K562 (cell line): ENCODE results near the gene KCND2. TPM values are rescaled to one million over a fixed set of nuclear protein-coding genes. Genes with fewer than 3 reads are reported as not detected.

Experiments used
- ATAC-seq: fragments of 200-7000 bp; cut with Tn5 transposase; 3 replicates; pipeline ENCODE4 v1.9.1; 2020; ENCODE audit warnings: moderate library complexity
- BruUV-seq: library from RNA; stranded (reverse); fragments of 400-500 nt; replicated peaks from 2 replicates; lab custom pipeline; 2021; lab: Mats Ljungman, UMichigan
- CTCF ChIA-PET: fragments of 300-600 bp; formaldehyde crosslinking; extraction: SDS; loops from one replicate; lab custom pipeline; 2021; ENCODE audit warnings: low intra/inter-chr PET ratio; lab: Yijun Ruan, JAX
- POLR2A ChIA-PET: fragments of 300-600, 350-650 bp; sonication (Branson Sonifier 250); formaldehyde crosslinking; extraction: SDS; loops from one replicate; lab custom pipeline; 2021; ENCODE audit warnings: antibody characterized with exemption, inconsistent platforms; lab: Yijun Ruan, JAX
- DNase-seq, 4 experiments: peaks; one replicate each; pipeline versions ENCODE4 v3.0.0 to v3.0.0-alpha.2; 2011 to 2018; ENCODE audit warnings: low spot score in 3 of 4, mixed read lengths in 3 of 4; ENCODE audit errors: extremely low read depth in 1 of 4
- FAIRE-seq: peaks from 2 replicates; lab custom pipeline; 2011; peaks lifted over from hg19 to GRCh38; lab: Jason Lieb, UNC
- H2AFZ ChIP-seq: 2 replicates; pipeline ENCODE4 v1.6.0; 2011; ENCODE audit warnings: low read depth, low read length, control low read depth, inconsistent platforms
- H3K27ac ChIP-seq: fragments of 200-600 bp; 3 replicates; pipeline ENCODE4 v1.8.0; 2011; ENCODE audit warnings: low read depth, mild to moderate bottlenecking, control low read depth, inconsistent platforms, low read length, moderate library complexity, mixed read lengths; ENCODE audit errors: extremely low read depth
- H3K27me3 ChIP-seq, 2 experiments: fragments of 300-600 bp in 1 of 2; 2 replicates in 1 of 2; 3 replicates in 1 of 2; pipeline versions ENCODE4 v1.6.0 to v1.8.0; 2011; ENCODE audit warnings: inconsistent platforms in 2 of 2, low read length in 2 of 2, mild to moderate bottlenecking in 1 of 2, mixed read lengths in 1 of 2, moderate library complexity in 1 of 2; ENCODE audit not compliant: control insufficient read depth in 2 of 2, insufficient read depth in 2 of 2
- H3K36me3 ChIP-seq: fragments of 300-600 bp; 3 replicates; pipeline ENCODE4 v1.8.0; 2011; ENCODE audit warnings: mild to moderate bottlenecking, low read length, inconsistent platforms; ENCODE audit not compliant: control insufficient read depth, insufficient read depth
- H3K4me1 ChIP-seq, 2 experiments: fragments of 200-600 bp in 1 of 2; replicated peaks in 1 of 2; 2 replicates in 1 of 2; 3 replicates in 1 of 2; pipeline versions ENCODE4 v1.5.1 to v1.8.0; 2011; ENCODE audit warnings: inconsistent platforms in 2 of 2, low read length in 2 of 2, mild to moderate bottlenecking in 1 of 2, mixed read lengths in 1 of 2, moderate library complexity in 1 of 2; ENCODE audit not compliant: control insufficient read depth in 2 of 2, insufficient read depth in 2 of 2
- H3K4me2 ChIP-seq: 2 replicates; pipeline ENCODE4 v1.6.1; 2011; ENCODE audit warnings: low read length, control low read depth, inconsistent platforms, mixed read lengths; ENCODE audit not compliant: insufficient read depth
- H3K4me3 ChIP-seq: fragments of 200-600 bp; sonication (generic), shearing (Covaris generic); 2 replicates; pipeline ENCODE4 v1.5.1; 2016; ENCODE audit warnings: control low read depth, inconsistent platforms
- H3K79me2 ChIP-seq: fragments of 200-600 bp; 3 replicates; pipeline ENCODE4 v1.8.0; 2011; ENCODE audit warnings: low read length, inconsistent platforms; ENCODE audit not compliant: control insufficient read depth, insufficient read depth
- H3K9ac ChIP-seq, 2 experiments: 2 replicates each; pipeline versions ENCODE4 v1.6.0 to v1.6.1; 2011; ENCODE audit warnings: low read depth in 2 of 2, low read length in 2 of 2, control low read depth in 1 of 2, inconsistent platforms in 1 of 2, mild to moderate bottlenecking in 1 of 2, mixed read lengths in 1 of 2; ENCODE audit not compliant: insufficient read depth in 1 of 2
- H3K9me1 ChIP-seq: one replicate; pipeline ENCODE4 v1.6.0; 2011; ENCODE audit warnings: inconsistent platforms, mild to moderate bottlenecking, low read length, moderate library complexity; ENCODE audit not compliant: control insufficient read depth, insufficient read depth
- H3K9me3 ChIP-seq: replicated peaks from 2 replicates; pipeline ENCODE4 v1.5.1; 2011; ENCODE audit warnings: low read depth, low read length, inconsistent platforms; ENCODE audit not compliant: control insufficient read depth, insufficient read depth
- H4K20me1 ChIP-seq: replicated peaks from 2 replicates; pipeline ENCODE4 v1.6.1; 2011; ENCODE audit warnings: low read length, inconsistent platforms, mixed read lengths; ENCODE audit not compliant: control insufficient read depth, insufficient read depth
- DNMT1 ChIP-seq: fragments of 450-650 bp; IDR thresholded peaks from 2 replicates; pipeline ENCODE4 v1.6.1; 2016; ENCODE audit warnings: antibody characterized with exemption, mild to moderate bottlenecking
- EP300 ChIP-seq: IDR thresholded peaks from 2 replicates; pipeline ENCODE4 v1.6.1; 2012; ENCODE audit warnings: low read length, improper control_type of control experiment
- HMGXB4 ChIP-seq: sonication (generic); formaldehyde crosslinking; IDR thresholded peaks from 2 replicates; pipeline ENCODE4 v1.8.1; 2023; ENCODE audit warnings: mild to moderate bottlenecking, missing genetic modification reagents
- KHSRP ChIP-seq: fragments of 450-650 bp; IDR thresholded peaks from 2 replicates; pipeline ENCODE4 v1.6.1; 2017
- LEF1 ChIP-seq: fragments of 450-650 bp; IDR thresholded peaks from 2 replicates; pipeline ENCODE4 v1.6.1; 2016; ENCODE audit warnings: mild to moderate bottlenecking
- MEIS2 ChIP-seq: fragments of 450-650 bp; IDR thresholded peaks from 2 replicates; pipeline ENCODE4 v1.6.1; 2014; ENCODE audit warnings: mild to moderate bottlenecking; ENCODE audit not compliant: partially characterized antibody
- MTF1 ChIP-seq: fragments of 250-450 bp; sonication (Bioruptor Pico); IDR thresholded peaks from 2 replicates; pipeline ENCODE4 v1.9.0; 2021; ENCODE audit warnings: moderate library complexity, mild to moderate bottlenecking, inconsistent platforms, borderline replicate concordance
- PTRF ChIP-seq: fragments of 450-650 bp; IDR thresholded peaks from 2 replicates; pipeline ENCODE4 v1.6.1; 2016; ENCODE audit warnings: mild to moderate bottlenecking, missing genetic modification characterization, missing compliant biosample characterization
- RBM22 ChIP-seq: fragments of 200-400 bp; formaldehyde crosslinking; IDR thresholded peaks from 2 replicates; pipeline ENCODE4 v1.6.1; 2018; ENCODE audit warnings: low read length, low read depth; ENCODE audit not compliant: poor library complexity, severe bottlenecking
- TAF1 ChIP-seq: IDR thresholded peaks from 2 replicates; pipeline ENCODE4 v1.6.1; 2011; ENCODE audit warnings: mild to moderate bottlenecking, low read length, moderate library complexity; ENCODE audit not compliant: insufficient read depth, control insufficient read depth, severe bottlenecking; ENCODE audit errors: extremely low read depth
- THRAP3 ChIP-seq: fragments of 450-650 bp; IDR thresholded peaks from 2 replicates; pipeline ENCODE4 v1.6.1; 2016; ENCODE audit warnings: mild to moderate bottlenecking, inconsistent platforms, borderline replicate concordance
- ZBTB43 ChIP-seq: sonication (generic); formaldehyde crosslinking; IDR thresholded peaks from 2 replicates; pipeline ENCODE4 v1.8.0; 2023; ENCODE audit warnings: mild to moderate bottlenecking, missing genetic modification reagents
- ZBTB8A ChIP-seq: fragments of 450-650 bp; IDR thresholded peaks from 2 replicates; pipeline ENCODE4 v1.6.1; 2018; ENCODE audit warnings: mild to moderate bottlenecking, moderate library complexity; ENCODE audit not compliant: partially characterized antibody
- ZNF146 ChIP-seq: IDR thresholded peaks from one replicate; pipeline ENCODE4 v1.6.1; 2018; ENCODE audit warnings: missing compliant biosample characterization; ENCODE audit not compliant: unreplicated experiment
- ZNF274 ChIP-seq: IDR thresholded peaks from 2 replicates; pipeline ENCODE4 v1.6.1; 2011; ENCODE audit warnings: low read depth, mild to moderate bottlenecking, low read length, moderate library complexity, borderline replicate concordance
- ZNF324 ChIP-seq: fragments of 250-450 bp; sonication (Bioruptor Pico); IDR thresholded peaks from 2 replicates; pipeline ENCODE4 v1.4.0; 2020; ENCODE audit warnings: mild to moderate bottlenecking
- ZNF644 ChIP-seq: fragments of 200-800 bp; sonication (Bioruptor generic); IDR thresholded peaks from 2 replicates; pipeline ENCODE4 v1.6.1; 2016; ENCODE audit warnings: low read depth, missing genetic modification characterization, missing compliant biosample characterization
- ZNF830 ChIP-seq: fragments of 250-450 bp; sonication (Bioruptor Pico); IDR thresholded peaks from 2 replicates; pipeline ENCODE4 v1.5.0; 2021; ENCODE audit warnings: mild to moderate bottlenecking
- WGBS: fragments of 100-300 bp; shearing (Covaris generic); methylation state at CpG from one replicate; pipeline ENCODE4 v1.1.6; 2016; ENCODE audit warnings: low coverage, mixed read lengths; ENCODE audit not compliant: insufficient coverage; ENCODE audit errors: missing lambda C conversion rate; 5-methylcytosine and 5-hydroxymethylcytosine counted together
- in situ Hi-C: fragments of 300-500 bp; cut with MboI; formaldehyde crosslinking; loops from 4 replicates; pipeline ENCODE4 v1.15.0; 2018; ENCODE audit warnings: inconsistent platforms, mixed read lengths
- intact Hi-C: fragments of 100-400 bp; cut with micrococcal nuclease; formaldehyde crosslinking; loops from 2 replicates; pipeline ENCODE4 v1.14.2; 2022
- polyA plus RNA-seq, 8 experiments: library from polyadenylated mRNA; depleted of rRNA in 4 of 8; stranded (reverse) in 5 of 8; unstranded in 3 of 8; fragments of >200 nt; fragmentation: Nextera tagmentation in 2 of 8; fragmentation: Illumina TruSeq in 1 of 8; extraction: Ambion mirVana in 2 of 8; extraction: Trizol in 1 of 8; gene quantifications; 2 replicates each; pipeline versions ENCODE4 v1.2.1 to v1.2.3, GENCODE V29; 2011 to 2014; ENCODE audit warnings: inconsistent platforms in 1 of 8, missing spikeins in 1 of 8
- total RNA-seq, 7 experiments: library from RNA; depleted of rRNA in 6 of 7; stranded (reverse); fragments of >200 nt in 6 of 7; fragmentation: Illumina TruSeq in 2 of 7; extraction: Trizol in 2 of 7; gene quantifications; 2 replicates each; pipeline versions ENCODE4 v1.2.1 to v1.2.3, GENCODE V29; 2011 to 2021; ENCODE audit warnings: low replicate concordance in 1 of 7

KCND2 gene
- total and polyA plus RNA-seq, 9 of the 15 experiments (the other 6 are each of a cell fraction or from before 2014, with no cell fraction given), result 0.03 to 0.12 TPM; not detected in 7

DNA sequence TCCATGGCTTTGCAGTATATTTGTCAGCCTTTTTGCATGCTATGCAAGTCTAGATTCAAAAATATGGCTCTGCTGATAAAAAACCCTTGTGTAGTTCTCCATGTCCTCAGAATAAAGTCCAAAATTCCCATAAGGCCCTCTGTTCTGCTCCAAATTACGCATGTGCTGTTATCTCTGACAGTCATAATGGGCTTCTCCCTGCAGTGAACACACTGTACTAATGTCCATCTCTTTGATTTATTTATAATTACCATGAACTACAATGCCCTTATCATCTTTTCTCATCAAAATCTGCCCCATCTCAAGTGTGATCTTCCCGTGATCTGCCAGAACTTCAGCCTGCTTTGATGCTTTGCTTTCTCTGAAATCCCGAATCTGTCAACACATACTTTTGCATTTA, 497.2 kb downstream of the KCND2 start:
- no peak for FAIRE-seq

More for the DNA sequence above, 497.2 kb downstream of the KCND2 start:
- intact Hi-C loops, result no loop called here
- Histone ChIP-seq H3K9me3 (no peaks in the 10 kb centered on the region), H3K9me1 (no peaks in the 10 kb centered on the region), H3K9ac (no peak overlapping the region), H3K4me1 (no peaks in the 10 kb centered on the region), H4K20me1 (no peaks in the 10 kb centered on the region), H3K27ac (no peak overlapping the region), H3K27me3 (no peaks in the 10 kb centered on the region), H3K79me2 (no peaks in the 10 kb centered on the region), H3K4me2 (no peak overlapping the region), H3K4me3 (no peak overlapping the region), H3K36me3 (no peaks in the 10 kb centered on the region), H2AFZ (no peak overlapping the region)
- no peak for TF ChIP-seq EP300
- TF ChIP-seq ZNF274, result no peak
- no peak for TF ChIP-seq THRAP3
- TF ChIP-seq MEIS2, result no peak
- TF ChIP-seq HMGXB4, result no peak
- TF ChIP-seq PTRF, result no peak
- no peak for TF ChIP-seq ZNF324 (CRISPR knock-in tag)
- no peak for TF ChIP-seq TAF1
- TF ChIP-seq DNMT1, result no peak
- TF ChIP-seq ZNF830 (CRISPR knock-in tag), result no peak
- no peak for TF ChIP-seq ZBTB8A
- no peak for TF ChIP-seq ZBTB43 (CRISPR knock-in tag)
- no peak for TF ChIP-seq MTF1 (CRISPR knock-in tag)
- TF ChIP-seq RBM22, result no peak
- no peak for TF ChIP-seq ZNF146 (CRISPR knock-in tag)
- no peak for TF ChIP-seq KHSRP
- no peak for TF ChIP-seq LEF1
- TF ChIP-seq ZNF644 (tag), result no peak
- WGBS, result 0% methylated on average over 3 of the region's 3 CpGs
- POLR2A ChIA-PET, result no interaction called here
- CTCF ChIA-PET, result interaction anchor here (0.7 kb wide), 1 partner anchor 1501 kb away, joined by 3 read pairs; no protein-coding TSS in a partner anchor
- DNase-seq, result no peak
- BruUV-seq, result no TSS peak
- peak; percentile 36; the same call in 1 of the 3 replicates for ATAC-seq
- in situ Hi-C loops, result no loop called here
